Neural cell (in vitro differentiated cells): ENCODE results near the gene GPR17. TPM values are rescaled to one million over a fixed set of nuclear protein-coding genes. Genes with fewer than 3 reads are reported as not detected.

Experiments
- H2AFZ ChIP-seq: fragments of 200-600, 300-800 bp; sonication (generic), shearing (Covaris generic); 2 replicates; pipeline ENCODE4 v1.6.0; 2014; ENCODE audit warnings: low read depth, mild to moderate bottlenecking, antibody characterized with exemption, low read length, moderate library complexity
- H3F3A ChIP-seq: fragments of 200-600 bp; shearing (Covaris generic); 2 replicates; pipeline ENCODE4 v1.6.1; 2016; ENCODE audit warnings: mild to moderate bottlenecking, moderate library complexity, mixed read lengths, antibody characterized with exemption, low read length; ENCODE audit not compliant: insufficient read depth, poor library complexity, severe bottlenecking
- H3K27ac ChIP-seq: fragments of 200-600, 300-800 bp; sonication (generic), shearing (Covaris generic); 2 replicates; pipeline ENCODE4 v1.5.1; 2014; ENCODE audit warnings: mild to moderate bottlenecking, low read length, moderate library complexity
- H3K27me3 ChIP-seq: fragments of 300-800, 200-600 bp; sonication (generic), shearing (Covaris generic); 2 replicates; pipeline ENCODE4 v1.6.0; 2014; ENCODE audit warnings: mild to moderate bottlenecking, low read depth, low read length, moderate library complexity; ENCODE audit not compliant: insufficient read depth
- H3K36me3 ChIP-seq: fragments of 300-800, 200-600 bp; sonication (generic), shearing (Covaris generic); 2 replicates; pipeline ENCODE4 v1.5.1; 2014; ENCODE audit warnings: mild to moderate bottlenecking, antibody characterized with exemption, low read length, moderate library complexity; ENCODE audit not compliant: insufficient read depth
- H3K4me2 ChIP-seq: fragments of 300-800, 200-600 bp; sonication (generic), shearing (Covaris generic); 2 replicates; pipeline ENCODE4 v1.6.0; 2014; ENCODE audit warnings: mild to moderate bottlenecking, low read length
- H3K4me3 ChIP-seq: fragments of 300-800, 200-600 bp; sonication (generic), shearing (Covaris generic); 2 replicates; pipeline ENCODE4 v1.5.1; 2014; ENCODE audit warnings: mild to moderate bottlenecking, low read length, moderate library complexity
- H3K79me2 ChIP-seq: fragments of 200-600 bp; shearing (Covaris generic); replicated peaks from 2 replicates; pipeline ENCODE4 v1.6.0; 2014; ENCODE audit warnings: mild to moderate bottlenecking, low read length, moderate library complexity; ENCODE audit not compliant: insufficient read depth
- H3K9ac ChIP-seq: fragments of 300-800, 200-600 bp; sonication (generic), shearing (Covaris generic); 2 replicates; pipeline ENCODE4 v1.6.1; 2016; ENCODE audit warnings: mild to moderate bottlenecking, low read length, mixed read lengths
- H3K9me2 ChIP-seq: fragments of 200-600 bp; shearing (Covaris generic); 2 replicates; pipeline ENCODE4 v1.6.1; 2016; ENCODE audit warnings: mild to moderate bottlenecking, low read length, mixed read lengths; ENCODE audit not compliant: insufficient read depth
- H3K9me3 ChIP-seq: fragments of 200-600, 300-800 bp; sonication (generic), shearing (Covaris generic); 2 replicates; pipeline ENCODE4 v1.6.1; 2016; ENCODE audit warnings: mild to moderate bottlenecking, mixed run types, low read length, moderate library complexity, mixed read lengths
- H4K20me1 ChIP-seq: fragments of 200-600 bp; shearing (Covaris generic); 2 replicates; pipeline ENCODE4 v1.6.1; 2016; ENCODE audit warnings: mild to moderate bottlenecking, mixed run types; ENCODE audit not compliant: insufficient read depth
- CTCF ChIP-seq: fragments of 450-650 bp; IDR thresholded peaks from 2 replicates; pipeline ENCODE4 v1.5.1; 2014; ENCODE audit warnings: antibody characterized with exemption, mild to moderate bottlenecking, moderate library complexity; ENCODE audit not compliant: poor library complexity, severe bottlenecking
- EP300 ChIP-seq: fragments of 450-650 bp; conservative IDR thresholded peaks from 2 replicates; pipeline ENCODE4 v1.6.1; 2014; ENCODE audit warnings: antibody characterized with exemption, mild to moderate bottlenecking, moderate library complexity; ENCODE audit not compliant: poor library complexity, severe bottlenecking
- EZH2 ChIP-seq: fragments of 200-600, 300-800 bp; shearing (Covaris generic), sonication (generic); IDR thresholded peaks from 2 replicates; pipeline ENCODE4 v1.6.1; 2014; ENCODE audit warnings: antibody characterized with exemption, low read length, borderline replicate concordance, mild to moderate bottlenecking; ENCODE audit not compliant: insufficient read depth, poor library complexity, severe bottlenecking
- MXI1 ChIP-seq: fragments of 450-650 bp; conservative IDR thresholded peaks from 2 replicates; pipeline ENCODE4 v1.6.1; 2014; ENCODE audit warnings: antibody characterized with exemption, mild to moderate bottlenecking; ENCODE audit not compliant: poor library complexity, severe bottlenecking
- POLR2AphosphoS5 ChIP-seq: IDR thresholded peaks from 2 replicates; pipeline ENCODE4 v1.6.1; 2012
- RAD21 ChIP-seq: fragments of 450-650 bp; conservative IDR thresholded peaks from 2 replicates; pipeline ENCODE4 v1.6.1; 2014; ENCODE audit warnings: antibody characterized with exemption, mild to moderate bottlenecking, moderate library complexity
- REST ChIP-seq: IDR thresholded peaks from 2 replicates; pipeline ENCODE4 v1.6.1; 2012; ENCODE audit warnings: borderline replicate concordance
- SMC3 ChIP-seq: fragments of 450-650 bp; conservative IDR thresholded peaks from 2 replicates; pipeline ENCODE4 v1.6.1; 2014; ENCODE audit warnings: antibody characterized with exemption, mild to moderate bottlenecking, moderate library complexity; ENCODE audit not compliant: poor library complexity
- TAF1 ChIP-seq: IDR thresholded peaks from 2 replicates; pipeline ENCODE4 v1.6.1; 2012; ENCODE audit warnings: low read depth
- polyA plus RNA-seq: library from polyadenylated mRNA; depleted of rRNA; stranded (reverse); fragments of >200 nt; gene quantifications from 2 replicates; pipeline ENCODE4 v1.2.3, GENCODE V29; 2014

The GPR17 gene
- polyA plus RNA-seq, 1 donor from 2014 or later, result not detected

- no peaks in the 10 kb centered on the region for H3K9me2 ChIP-seq
- H4K20me1 ChIP-seq, result no peaks in the 10 kb centered on the region
- H3K4me3 ChIP-seq, result no peak overlapping the region
- H2AFZ ChIP-seq, result no peak overlapping the region
- H3K27me3 ChIP-seq, result no peaks in the 10 kb centered on the region
- H3K9me3 ChIP-seq, result no peaks in the 10 kb centered on the region
- TF ChIP-seq EZH2 (no peak), SMC3 (no peak), CTCF (no peak), POLR2AphosphoS5 (no peak), TAF1 (no peak), REST (no peak), RAD21 (no peak), EP300 (no peak), MXI1 (no peak)
- H3K4me2 ChIP-seq, result no peak overlapping the region
- H3F3A ChIP-seq, result no peaks in the 10 kb centered on the region
- H3K27ac ChIP-seq, result no peak overlapping the region
- no peak overlapping the region for H3K9ac ChIP-seq
- H3K79me2 ChIP-seq, result no peaks in the 10 kb centered on the region
- no peaks in the 10 kb centered on the region for H3K36me3 ChIP-seq
Observed at GRCh38 chr2:127620866-127621265, 25.1 kb upstream of the GPR17 start.

- TF ChIP-seq CTCF (no peak), POLR2AphosphoS5 (no peak), EP300 (no peak), TAF1 (no peak), MXI1 (no peak), RAD21 (no peak), REST (no peak), EZH2 (no peak), SMC3 (no peak)
- no peak overlapping the region for H3K4me2 ChIP-seq
- no peaks in the 10 kb centered on the region for H3K79me2 ChIP-seq
- H2AFZ ChIP-seq, result no peak overlapping the region
- H3K4me3 ChIP-seq, result no peak overlapping the region
- H3K9ac ChIP-seq, result no peak overlapping the region
- no peaks in the 10 kb centered on the region for H3K27me3 ChIP-seq
- H3K9me2 ChIP-seq, result no peaks in the 10 kb centered on the region
- H3K27ac ChIP-seq, result no peak overlapping the region
- H3K9me3 ChIP-seq, result no peaks in the 10 kb centered on the region
- H3F3A ChIP-seq, result no peaks in the 10 kb centered on the region
- no peaks in the 10 kb centered on the region for H3K36me3 ChIP-seq
- H4K20me1 ChIP-seq, result no peaks in the 10 kb centered on the region
Observed at GRCh38 chr2:127621981-127622431, 23.9 kb upstream of the GPR17 start.
